Ectodermal cell (in vitro differentiated cells): ENCODE measurements around the gene BNIP5.

ENCODE experiments used
- H3K27ac ChIP-seq: 2 replicates; pipeline ENCODE4 v1.7.0; 2013; ENCODE audit warnings: mild to moderate bottlenecking, low read depth, low read length; ENCODE audit not compliant: insufficient read depth, poor library complexity, severe bottlenecking
- H3K27me3 ChIP-seq: 2 replicates; pipeline ENCODE4 v1.7.0; 2013; ENCODE audit warnings: mild to moderate bottlenecking, low read length; ENCODE audit not compliant: insufficient read depth, control insufficient read depth, poor library complexity, severe bottlenecking
- H3K36me3 ChIP-seq: one replicate; pipeline ENCODE4 v1.7.0; 2013; ENCODE audit warnings: low read length; ENCODE audit not compliant: control insufficient read depth, insufficient read depth
- H3K4me1 ChIP-seq: one replicate; pipeline ENCODE4 v1.7.0; 2013; ENCODE audit warnings: low read length; ENCODE audit not compliant: control insufficient read depth, insufficient read depth
- H3K4me3 ChIP-seq: 2 replicates; pipeline ENCODE4 v1.7.0; 2013; ENCODE audit warnings: low read depth, low read length, control low read depth; ENCODE audit not compliant: insufficient read depth
- H3K9me3 ChIP-seq: 2 replicates; pipeline ENCODE4 v1.7.0; 2013; ENCODE audit warnings: mild to moderate bottlenecking, low read length, moderate library complexity; ENCODE audit not compliant: control insufficient read depth
- WGBS, 2 experiments: methylation state at CpG; one replicate each; pipeline ENCODE4 v1.1.7; 2013; ENCODE audit warnings: missing lambda C conversion rate in 2 of 2; 5-methylcytosine and 5-hydroxymethylcytosine counted together

The BNIP5 gene

DNA sequence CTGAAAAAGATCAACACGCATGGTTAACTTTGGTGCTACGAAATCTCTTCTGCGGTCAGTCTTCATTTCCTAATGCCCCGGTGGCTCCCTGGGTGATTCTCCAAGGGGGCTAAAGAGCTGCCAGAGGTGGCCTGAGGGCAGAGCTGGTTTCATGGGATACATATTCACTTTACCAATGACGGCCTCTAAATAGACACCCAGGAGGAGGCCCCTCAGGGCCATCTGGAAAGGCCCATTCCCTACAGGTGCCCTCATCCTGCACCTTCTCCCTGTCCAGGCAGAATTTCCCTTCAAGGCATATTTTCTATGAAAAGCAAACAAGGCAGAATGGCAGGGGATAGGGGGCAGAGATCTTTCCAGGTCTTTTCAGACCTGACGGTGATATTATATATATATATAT, 12.5 kb downstream of the BNIP5 start:
- Histone ChIP-seq H3K36me3 (no peaks in the 10 kb centered on the region), H3K27ac (no peak overlapping the region), H3K4me3 (no peak overlapping the region), H3K27me3 (no peaks in the 10 kb centered on the region), H3K4me1 (peaks cover 20% of the 10 kb centered on the region), H3K9me3 (no peaks in the 10 kb centered on the region)
- WGBS, 2 experiments: 92 to 95% methylated on average over 5 of the region's 6 CpGs

DNA sequence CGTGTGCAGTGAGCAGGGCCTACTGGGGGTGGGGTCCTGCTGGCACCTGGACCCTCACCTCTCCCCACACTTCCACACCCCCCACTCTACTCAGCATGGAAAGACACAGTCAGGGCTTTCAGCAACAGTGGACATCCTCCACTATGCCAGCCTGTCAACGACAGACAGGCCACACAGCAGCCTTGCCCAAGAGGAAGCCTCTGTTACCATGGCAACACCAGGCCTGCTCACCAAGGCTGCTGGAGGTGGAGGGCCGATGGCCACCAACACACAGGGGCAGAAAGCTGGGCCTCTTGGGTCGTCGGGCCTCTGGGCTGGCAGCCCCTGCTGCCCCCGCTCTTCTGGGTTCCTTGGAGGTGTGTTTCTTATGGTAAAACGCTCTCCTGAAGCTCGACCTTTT, 13.6 kb downstream of the BNIP5 start:
- H3K27ac ChIP-seq: no peak overlapping the region
- H3K9me3 ChIP-seq: no peaks in the 10 kb centered on the region
- no peaks in the 10 kb centered on the region for H3K27me3 ChIP-seq
- H3K36me3 ChIP-seq: no peaks in the 10 kb centered on the region
- WGBS, 2 experiments: 70 to 71% methylated on average over 7 to 8 of the region's 8 CpGs
- peaks cover 20% of the 10 kb centered on the region for H3K4me1 ChIP-seq
- H3K4me3 ChIP-seq: no peak overlapping the region

- H3K27ac ChIP-seq: no peak overlapping the region
- 92 to 94% methylated on average over 3 of the region's 3 CpGs for WGBS, 2 experiments
Observed at GRCh38 chr6:36322591-36322990, 14.1 kb downstream of the BNIP5 start.

GRCh38 chr6:36320475-36320874, 16.2 kb downstream of the BNIP5 start:
- no peaks in the 10 kb centered on the region for H3K36me3 ChIP-seq
- no peaks in the 10 kb centered on the region for H3K27me3 ChIP-seq
- peaks cover 4% of the 10 kb centered on the region for H3K4me1 ChIP-seq
- H3K4me3 ChIP-seq: no peak overlapping the region
- H3K27ac ChIP-seq: no peak overlapping the region
- 93% methylated on average over 11 of the region's 11 CpGs for WGBS, 2 experiments
- no peaks in the 10 kb centered on the region for H3K9me3 ChIP-seq

More at GRCh38 chr6:36322591-36322990, 14.1 kb downstream of the BNIP5 start:
- H3K27me3 ChIP-seq: no peaks in the 10 kb centered on the region
- H3K36me3 ChIP-seq: no peaks in the 10 kb centered on the region
- H3K4me1 ChIP-seq: peaks cover 17% of the 10 kb centered on the region
- H3K4me3 ChIP-seq: no peak overlapping the region
- H3K9me3 ChIP-seq: no peaks in the 10 kb centered on the region

DNA sequence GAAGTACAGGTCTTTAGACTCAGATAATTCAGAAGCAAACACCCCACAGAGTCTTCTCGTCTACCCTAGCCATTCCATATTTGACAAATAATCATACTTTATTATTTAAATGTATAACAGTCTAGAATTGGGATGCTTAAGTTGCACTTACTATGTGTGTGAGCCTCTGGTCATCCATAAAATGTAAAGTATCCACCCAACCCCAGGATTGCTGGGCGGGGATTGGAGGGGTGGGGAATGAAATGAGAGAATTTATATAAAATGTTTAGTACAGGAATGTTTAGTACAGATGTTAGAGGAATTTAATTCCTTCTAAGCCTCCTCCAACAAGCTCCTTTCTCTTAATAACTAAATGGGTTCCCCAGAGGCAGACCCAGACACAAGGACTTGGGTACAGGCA, 16.9 kb downstream of the BNIP5 start:
- Histone ChIP-seq H3K9me3 (no peaks in the 10 kb centered on the region), H3K27ac (no peak overlapping the region), H3K27me3 (no peaks in the 10 kb centered on the region), H3K4me3 (no peak overlapping the region), H3K36me3 (no peaks in the 10 kb centered on the region), H3K4me1 (peaks cover 4% of the 10 kb centered on the region)
- 93% methylated on average over 2 of the region's 2 CpGs; no CpG with 5 or more reads in 1 of the 2 experiments for WGBS, 2 experiments

DNA sequence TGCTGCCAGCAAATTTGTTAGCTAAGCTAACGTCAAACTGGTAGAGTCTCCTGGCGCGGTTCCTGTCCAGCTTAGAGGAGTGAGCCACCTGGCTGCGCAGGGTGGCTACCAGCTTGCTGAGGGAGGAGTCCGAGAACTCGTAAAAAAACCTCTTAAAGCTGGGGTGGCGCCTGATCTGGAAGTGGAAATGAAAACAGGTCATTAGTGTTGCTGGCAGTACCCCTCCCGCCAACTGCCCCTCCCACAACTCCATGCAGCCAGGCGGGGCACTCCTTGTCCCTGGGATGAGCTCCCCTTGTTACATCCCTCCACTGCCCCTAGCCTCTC, 17.3 kb downstream of the BNIP5 start:
- H3K36me3 ChIP-seq: no peaks in the 10 kb centered on the region
- H3K9me3 ChIP-seq: no peaks in the 10 kb centered on the region
- no peak overlapping the region for H3K4me3 ChIP-seq
- H3K27me3 ChIP-seq: no peaks in the 10 kb centered on the region
- peaks cover 4% of the 10 kb centered on the region for H3K4me1 ChIP-seq
- no peak overlapping the region for H3K27ac ChIP-seq
- 88 to 89% methylated on average over 9 of the region's 9 CpGs for WGBS, 2 experiments

DNA sequence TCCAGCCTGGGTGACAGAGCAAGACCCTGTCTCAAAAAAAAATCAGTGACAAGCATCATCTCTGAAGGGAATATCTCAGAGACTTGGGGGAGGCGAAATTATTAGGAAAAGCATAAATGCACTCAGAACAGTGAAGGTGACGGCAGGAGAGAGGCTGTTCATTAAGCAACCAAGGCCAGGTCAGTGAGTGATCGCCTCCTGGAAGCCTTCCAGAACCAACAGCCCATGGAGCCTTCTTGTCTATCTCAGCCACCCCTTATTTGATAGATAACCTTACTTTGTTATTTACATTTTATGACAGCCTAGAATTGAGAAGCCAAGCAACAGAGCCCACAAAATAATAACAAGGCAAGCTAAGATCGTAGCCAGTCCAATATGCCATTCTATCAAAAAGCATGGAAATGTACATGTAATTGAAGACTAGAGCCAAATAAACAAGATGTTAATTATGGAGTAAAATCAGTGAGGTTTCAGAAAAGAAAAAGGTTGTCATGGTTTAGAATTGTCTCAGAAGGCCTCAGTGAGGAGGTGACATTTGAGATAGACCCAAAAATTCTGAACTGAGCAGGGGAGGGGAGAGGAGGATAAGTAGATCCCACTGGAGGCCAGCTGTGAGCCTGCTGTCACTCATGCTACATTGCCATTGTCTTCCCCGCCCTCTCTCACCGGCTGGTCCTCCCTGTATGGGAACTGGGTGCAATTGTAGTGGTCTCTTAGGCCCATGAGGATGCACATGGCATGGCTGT, 17.8 kb downstream of the BNIP5 start:
- H3K9me3 ChIP-seq: no peaks in the 10 kb centered on the region
- H3K27ac ChIP-seq: no peak overlapping the region
- 72 to 75% methylated on average over 6 of the region's 6 CpGs for WGBS, 2 experiments
- H3K4me3 ChIP-seq: no peak overlapping the region
- no peaks in the 10 kb centered on the region for H3K36me3 ChIP-seq
- H3K4me1 ChIP-seq: peaks cover 9% of the 10 kb centered on the region
- H3K27me3 ChIP-seq: no peaks in the 10 kb centered on the region

- Histone ChIP-seq H3K4me3 (no peak overlapping the region), H3K27me3 (no peaks in the 10 kb centered on the region), H3K4me1 (peaks cover 9% of the 10 kb centered on the region), H3K9me3 (no peaks in the 10 kb centered on the region), H3K27ac (no peak overlapping the region), H3K36me3 (no peaks in the 10 kb centered on the region)
- WGBS, 2 experiments: 94% methylated on average over 2 of the region's 2 CpGs
Observed at GRCh38 chr6:36317623-36318022, 19.1 kb downstream of the BNIP5 start.

GRCh38 chr6:36315921-36316320, 20.8 kb downstream of the BNIP5 start:
- no peaks in the 10 kb centered on the region for H3K9me3 ChIP-seq
- peaks cover 9% of the 10 kb centered on the region for H3K4me1 ChIP-seq
- no peaks in the 10 kb centered on the region for H3K36me3 ChIP-seq
- H3K27ac ChIP-seq: no peak overlapping the region
- no peak overlapping the region for H3K4me3 ChIP-seq
- WGBS, 2 experiments: 94 to 96% methylated on average over 5 of the region's 5 CpGs
- no peaks in the 10 kb centered on the region for H3K27me3 ChIP-seq

DNA sequence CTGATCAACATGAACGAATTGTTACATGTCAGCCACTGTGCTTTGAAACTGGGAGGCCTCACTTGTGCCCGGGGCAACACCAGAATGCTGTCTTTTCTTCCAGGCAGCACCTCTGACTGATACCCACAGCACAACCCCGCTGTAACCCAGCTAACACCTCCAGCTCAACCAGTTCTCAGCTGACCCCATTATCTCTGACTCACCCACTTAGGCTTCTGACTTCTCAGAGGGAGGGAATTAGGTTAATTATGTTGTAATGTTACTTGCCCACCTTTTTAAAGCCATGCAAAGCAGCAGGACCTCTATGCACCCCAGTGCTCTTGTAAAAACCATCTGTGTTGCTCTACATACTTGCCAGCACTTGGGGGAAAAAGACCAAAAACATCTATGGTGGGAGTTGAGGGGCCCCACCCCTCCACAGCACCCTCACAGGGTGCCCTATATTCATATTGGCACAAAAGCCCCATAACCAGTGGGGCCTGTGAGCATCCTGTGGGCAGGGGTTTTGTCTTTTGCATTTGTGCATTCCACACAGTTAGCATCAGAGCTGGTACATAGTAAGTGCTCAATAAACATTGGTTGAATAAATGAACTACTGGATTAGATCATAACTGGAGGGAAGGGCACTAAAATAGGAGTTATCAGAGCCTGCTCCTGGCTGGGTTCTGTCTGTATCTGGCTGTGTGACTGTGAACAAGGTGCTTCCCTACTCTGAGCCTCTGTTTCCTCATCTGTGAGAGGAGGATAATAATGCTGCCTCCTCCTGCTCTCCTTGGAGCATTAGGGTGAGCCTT, 22.3 kb downstream of the BNIP5 start:
- H3K4me1 ChIP-seq: peaks cover 5% of the 10 kb centered on the region
- 49 to 67% methylated on average over 3 of the region's 3 CpGs for WGBS, 2 experiments
- H3K4me3 ChIP-seq: no peak overlapping the region
- H3K27ac ChIP-seq: no peak overlapping the region
- no peaks in the 10 kb centered on the region for H3K36me3 ChIP-seq
- H3K9me3 ChIP-seq: no peaks in the 10 kb centered on the region
- no peaks in the 10 kb centered on the region for H3K27me3 ChIP-seq
